Keratinocyte (primary cell): ENCODE results near the gene TFCP2L1. TPM values are rescaled to one million over a fixed set of nuclear protein-coding genes. Genes with fewer than 3 reads are reported as not detected.

Source experiments
- DNase-seq: peaks from one replicate; pipeline ENCODE4 v3.0.0-alpha.2; 2011; ENCODE audit warnings: low read depth, missing footprints, low spot score
- FAIRE-seq: peaks from 2 replicates; lab custom pipeline; 2011; peaks lifted over from hg19 to GRCh38; lab: Jason Lieb, UNC
- H2AFZ ChIP-seq: 2 replicates; pipeline ENCODE4 v1.6.0; 2012; ENCODE audit warnings: low read length, control low read depth, inconsistent platforms; ENCODE audit not compliant: control insufficient read depth
- H3K27ac ChIP-seq: 2 replicates; pipeline ENCODE4 v1.5.1; 2011; ENCODE audit warnings: low read length; ENCODE audit not compliant: control insufficient read depth, insufficient read depth
- H3K27me3 ChIP-seq: 3 replicates; pipeline ENCODE4 v1.6.0; 2011; ENCODE audit warnings: low read length; ENCODE audit not compliant: control insufficient read depth, insufficient read depth; ENCODE audit errors: extremely low read depth
- H3K36me3 ChIP-seq, 2 experiments: 2 replicates in 1 of 2; 3 replicates in 1 of 2; pipeline ENCODE4 v1.5.1; 2011; ENCODE audit warnings: low read length in 2 of 2, mild to moderate bottlenecking in 1 of 2; ENCODE audit not compliant: control insufficient read depth in 2 of 2, insufficient read depth in 2 of 2; ENCODE audit errors: extremely low read depth in 1 of 2
- H3K4me1 ChIP-seq: 3 replicates; pipeline ENCODE4 v1.5.1; 2011; ENCODE audit warnings: low read length; ENCODE audit not compliant: control insufficient read depth, insufficient read depth; ENCODE audit errors: extremely low read depth
- H3K4me2 ChIP-seq: 3 replicates; pipeline ENCODE4 v1.6.0; 2011; ENCODE audit warnings: low read depth, low read length; ENCODE audit not compliant: control insufficient read depth, insufficient read depth; ENCODE audit errors: extremely low read depth
- H3K4me3 ChIP-seq, 3 experiments: fragments of 200-600 bp in 1 of 3; sonication (generic) in 1 of 3; 2 replicates in 2 of 3; 3 replicates in 1 of 3; pipeline ENCODE4 v1.5.1; 2011 to 2016; ENCODE audit warnings: low read length in 3 of 3, mild to moderate bottlenecking in 3 of 3, control low read depth in 2 of 3, inconsistent platforms in 1 of 3, low read depth in 1 of 3, mixed read lengths in 1 of 3, mixed run types in 1 of 3, moderate library complexity in 1 of 3; ENCODE audit not compliant: control insufficient read depth in 2 of 3, insufficient read depth in 2 of 3; ENCODE audit errors: extremely low read depth in 1 of 3
- H3K79me2 ChIP-seq: 2 replicates; pipeline ENCODE4 v1.6.0; 2012; ENCODE audit warnings: low read length; ENCODE audit not compliant: control insufficient read depth, insufficient read depth
- H3K9ac ChIP-seq: 3 replicates; pipeline ENCODE4 v1.6.0; 2011; ENCODE audit warnings: low read length; ENCODE audit not compliant: control insufficient read depth, insufficient read depth; ENCODE audit errors: extremely low read depth
- H3K9me1 ChIP-seq: 3 replicates; pipeline ENCODE4 v1.6.0; 2011; ENCODE audit warnings: low read length; ENCODE audit not compliant: control insufficient read depth, insufficient read depth; ENCODE audit errors: extremely low read depth
- H3K9me3 ChIP-seq: 2 replicates; pipeline ENCODE4 v1.5.1; 2012; ENCODE audit warnings: low read depth, low read length; ENCODE audit not compliant: control insufficient read depth
- H4K20me1 ChIP-seq: 3 replicates; pipeline ENCODE4 v1.6.0; 2011; ENCODE audit warnings: low read length; ENCODE audit not compliant: control insufficient read depth, insufficient read depth; ENCODE audit errors: extremely low read depth
- EZH2 ChIP-seq: IDR thresholded peaks from one replicate; pipeline ENCODE4 v1.6.1; 2012; ENCODE audit warnings: inconsistent platforms, mild to moderate bottlenecking, low read length, moderate library complexity
- dilution Hi-C: fragments of 300-500 bp; cut with MboI; formaldehyde crosslinking; loops from one replicate; pipeline ENCODE4 v1.7.0; 2020; ENCODE audit warnings: low sequenced_read_pairs; ENCODE audit not compliant: extremely low pct_ligation_motif_present
- polyA plus RNA-seq, 5 experiments: library from polyadenylated mRNA; depleted of rRNA in 3 of 5; stranded (reverse) in 3 of 5; stranded (forward) in 1 of 5; unstranded in 1 of 5; fragments of >200 nt; gene quantifications; 1 replicate in 1 of 5; 2 replicates in 3 of 5; 3 replicates in 1 of 5; pipeline versions ENCODE4 v1.2.1 to v1.2.3, GENCODE V29; 2011 to 2012; ENCODE audit warnings: missing spikeins in 2 of 5, low read depth in 1 of 5, low replicate concordance in 1 of 5
- TF ChIP-seq, protein P1 (sequence below), 3 experiments: IDR thresholded peaks in 1 of 3; conservative IDR thresholded peaks in 1 of 3; optimal IDR thresholded peaks in 1 of 3; 2 replicates in 2 of 3; 3 replicates in 1 of 3; pipeline versions ENCODE3 to v1.5.1; 2011; ENCODE audit warnings: low read length in 3 of 3, mild to moderate bottlenecking in 3 of 3, moderate library complexity in 2 of 3, control low read depth in 1 of 3, inconsistent platforms in 1 of 3; ENCODE audit not compliant: insufficient read depth in 2 of 3; ENCODE audit errors: extremely low read depth in 1 of 3

The TFCP2L1 gene
- polyA plus RNA-seq, 1 donor (not counting 4 experiments of a cell fraction or from before 2014, with no cell fraction given) = 29.4 TPM

DNA sequence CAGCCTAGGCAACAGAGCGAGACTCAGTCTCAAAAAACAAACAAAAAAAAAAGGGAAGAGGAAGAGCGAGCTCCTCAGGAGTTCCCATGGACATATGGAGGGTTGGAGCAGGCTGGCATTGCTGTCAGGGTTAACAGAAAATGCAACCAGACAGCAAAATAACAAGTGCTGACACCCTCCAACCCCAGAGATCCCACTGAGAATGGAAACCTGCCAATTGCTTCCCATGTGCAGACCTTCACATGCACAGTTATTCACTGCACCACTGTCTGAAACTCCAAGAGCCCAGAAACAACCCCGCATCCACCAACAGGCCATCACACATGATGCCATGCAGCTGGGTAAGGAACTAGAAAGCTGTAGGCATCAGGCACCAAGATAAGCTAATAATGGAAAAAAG is 43.5 kb downstream of the TFCP2L1 start:
- DNase-seq = no peak
- H3K9ac ChIP-seq = no peak overlapping the region
- H3K36me3 ChIP-seq = peaks cover 24 to 57% of the 10 kb centered on the region in 2 experiments
- H3K27ac ChIP-seq = no peak overlapping the region
- FAIRE-seq = no peak
- H3K4me3 ChIP-seq = no peak overlapping the region
- no peak overlapping the region for H2AFZ ChIP-seq
- H3K9me1 ChIP-seq = no peaks in the 10 kb centered on the region
- H3K4me1 ChIP-seq = no peaks in the 10 kb centered on the region
- TF ChIP-seq, protein P1, sequence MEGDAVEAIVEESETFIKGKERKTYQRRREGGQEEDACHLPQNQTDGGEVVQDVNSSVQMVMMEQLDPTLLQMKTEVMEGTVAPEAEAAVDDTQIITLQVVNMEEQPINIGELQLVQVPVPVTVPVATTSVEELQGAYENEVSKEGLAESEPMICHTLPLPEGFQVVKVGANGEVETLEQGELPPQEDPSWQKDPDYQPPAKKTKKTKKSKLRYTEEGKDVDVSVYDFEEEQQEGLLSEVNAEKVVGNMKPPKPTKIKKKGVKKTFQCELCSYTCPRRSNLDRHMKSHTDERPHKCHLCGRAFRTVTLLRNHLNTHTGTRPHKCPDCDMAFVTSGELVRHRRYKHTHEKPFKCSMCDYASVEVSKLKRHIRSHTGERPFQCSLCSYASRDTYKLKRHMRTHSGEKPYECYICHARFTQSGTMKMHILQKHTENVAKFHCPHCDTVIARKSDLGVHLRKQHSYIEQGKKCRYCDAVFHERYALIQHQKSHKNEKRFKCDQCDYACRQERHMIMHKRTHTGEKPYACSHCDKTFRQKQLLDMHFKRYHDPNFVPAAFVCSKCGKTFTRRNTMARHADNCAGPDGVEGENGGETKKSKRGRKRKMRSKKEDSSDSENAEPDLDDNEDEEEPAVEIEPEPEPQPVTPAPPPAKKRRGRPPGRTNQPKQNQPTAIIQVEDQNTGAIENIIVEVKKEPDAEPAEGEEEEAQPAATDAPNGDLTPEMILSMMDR (optimal IDR thresholded peaks at IDR 0.05 in 1 of 3, IDR thresholded peaks at IDR 0.05 in 1 of 3, conservative IDR thresholded peaks at IDR 0.05 in 1 of 3; ENCODE audit: extremely low read depth in 1 of 3, insufficient read depth in 2 of 3, low read length in 3 of 3) = no peak
- TF ChIP-seq EZH2 = no peak
- H3K9me3 ChIP-seq = no peaks in the 10 kb centered on the region
- no peaks in the 10 kb centered on the region for H3K79me2 ChIP-seq
- no peaks in the 10 kb centered on the region for H3K27me3 ChIP-seq
- dilution Hi-C loops = no loop called here
- no peaks in the 10 kb centered on the region for H4K20me1 ChIP-seq
- no peak overlapping the region for H3K4me2 ChIP-seq

DNA sequence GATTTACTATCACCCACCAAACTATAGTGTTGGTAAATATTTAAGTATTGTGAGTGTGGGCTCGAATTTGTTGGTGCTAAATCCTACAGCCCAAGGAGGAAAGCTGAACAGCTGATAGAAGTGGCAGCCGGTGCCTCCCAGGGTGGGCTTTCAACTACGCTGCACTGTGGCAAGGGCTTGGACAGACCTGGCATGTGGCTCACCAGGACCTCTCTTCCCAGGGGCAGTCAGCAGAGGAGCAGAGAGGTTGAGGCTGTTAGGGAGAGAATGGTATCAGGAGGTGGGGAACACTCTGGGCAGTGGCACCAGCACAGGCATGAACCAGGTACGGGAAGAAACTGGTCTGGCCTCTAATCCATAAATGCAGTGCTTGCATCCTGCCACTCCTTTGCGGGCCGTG is 44.6 kb downstream of the TFCP2L1 start:
- H3K36me3 ChIP-seq = peaks cover 27 to 54% of the 10 kb centered on the region in 2 experiments
- DNase-seq = no peak
- H3K9me1 ChIP-seq = no peaks in the 10 kb centered on the region
- H3K4me2 ChIP-seq = no peak overlapping the region
- H4K20me1 ChIP-seq = no peaks in the 10 kb centered on the region
- TF ChIP-seq, protein P1 (optimal IDR thresholded peaks at IDR 0.05 in 1 of 3, IDR thresholded peaks at IDR 0.05 in 1 of 3, conservative IDR thresholded peaks at IDR 0.05 in 1 of 3; ENCODE audit: extremely low read depth in 1 of 3, insufficient read depth in 2 of 3, low read length in 3 of 3) = no peak
- no peak for TF ChIP-seq EZH2
- H3K27ac ChIP-seq = no peak overlapping the region
- no peak overlapping the region for H2AFZ ChIP-seq
- H3K9ac ChIP-seq = no peak overlapping the region
- no peaks in the 10 kb centered on the region for H3K9me3 ChIP-seq
- H3K79me2 ChIP-seq = no peaks in the 10 kb centered on the region
- H3K4me3 ChIP-seq = no peak overlapping the region
- H3K27me3 ChIP-seq = no peaks in the 10 kb centered on the region
- H3K4me1 ChIP-seq = no peaks in the 10 kb centered on the region
- FAIRE-seq = no peak
- dilution Hi-C loops = no loop called here
